Activated CD4-positive, alpha-beta T cell treated with anti-CD3 and anti-CD28 coated beads, Interleukin-2, amount 50 U/mL, for 1 hour (primary cell): ENCODE data around the gene TEP1.
A peak's percentile ranks its signal among the peaks of the same experiment; 100 is the strongest.
"Not testable (repeated sequence)": the region's sequence is repeated elsewhere in the genome, so short reads cannot be mapped to it uniquely, and the experiment has no call there.

Source experiments
- DNase-seq: peaks from one replicate; pipeline ENCODE4 v3.0.0-alpha.2; 2020

TEP1 gene

DNA sequence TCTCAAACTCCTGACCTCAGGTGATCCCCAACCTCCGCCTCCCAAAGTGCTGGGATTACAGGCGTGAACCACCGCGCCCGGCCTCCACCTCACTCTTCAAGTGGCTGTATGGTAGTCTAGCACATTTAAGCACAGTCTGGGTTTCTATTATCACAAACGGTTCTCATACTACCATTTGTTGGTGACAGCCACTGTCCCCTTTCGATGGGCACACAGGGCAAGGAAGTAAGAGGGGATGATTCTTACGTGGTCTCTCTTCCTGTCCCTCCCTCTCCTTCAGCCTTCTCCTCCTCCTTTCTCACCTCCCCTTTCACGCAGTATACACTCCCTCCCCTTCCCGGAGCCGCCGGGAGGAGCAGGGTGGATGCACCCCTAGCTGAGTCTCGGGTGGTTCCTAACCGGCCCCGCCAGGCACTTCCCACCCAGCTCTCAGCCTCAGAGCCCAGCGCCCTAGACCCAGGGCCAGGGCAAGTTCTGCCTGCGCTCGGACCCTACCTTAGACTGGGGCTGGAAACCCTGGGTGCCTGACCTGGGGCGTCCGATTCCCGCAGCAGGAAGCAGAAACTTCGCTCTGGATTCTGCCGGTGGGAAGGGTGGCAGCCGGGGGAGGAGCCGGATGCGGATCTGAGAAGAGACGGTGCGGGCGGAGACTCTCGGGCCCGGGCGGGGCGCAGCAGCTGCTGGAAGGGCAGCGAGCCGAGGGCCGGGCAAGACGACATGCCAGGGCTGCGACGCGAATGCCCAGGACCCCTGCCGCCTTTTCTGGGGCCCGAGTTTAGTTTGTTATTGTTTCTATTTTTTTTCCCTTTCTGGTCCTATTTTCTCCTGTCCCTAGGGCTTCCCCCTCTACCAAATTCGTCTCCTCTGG, at the start of gene TEP1:
TSS of gene TEP1 (minus strand) at position 626 of the 868 bp plus-strand sequence. CDS start 5,062 bp downstream, outside the sequence.
- peak; percentile 64 for DNase-seq

DNA sequence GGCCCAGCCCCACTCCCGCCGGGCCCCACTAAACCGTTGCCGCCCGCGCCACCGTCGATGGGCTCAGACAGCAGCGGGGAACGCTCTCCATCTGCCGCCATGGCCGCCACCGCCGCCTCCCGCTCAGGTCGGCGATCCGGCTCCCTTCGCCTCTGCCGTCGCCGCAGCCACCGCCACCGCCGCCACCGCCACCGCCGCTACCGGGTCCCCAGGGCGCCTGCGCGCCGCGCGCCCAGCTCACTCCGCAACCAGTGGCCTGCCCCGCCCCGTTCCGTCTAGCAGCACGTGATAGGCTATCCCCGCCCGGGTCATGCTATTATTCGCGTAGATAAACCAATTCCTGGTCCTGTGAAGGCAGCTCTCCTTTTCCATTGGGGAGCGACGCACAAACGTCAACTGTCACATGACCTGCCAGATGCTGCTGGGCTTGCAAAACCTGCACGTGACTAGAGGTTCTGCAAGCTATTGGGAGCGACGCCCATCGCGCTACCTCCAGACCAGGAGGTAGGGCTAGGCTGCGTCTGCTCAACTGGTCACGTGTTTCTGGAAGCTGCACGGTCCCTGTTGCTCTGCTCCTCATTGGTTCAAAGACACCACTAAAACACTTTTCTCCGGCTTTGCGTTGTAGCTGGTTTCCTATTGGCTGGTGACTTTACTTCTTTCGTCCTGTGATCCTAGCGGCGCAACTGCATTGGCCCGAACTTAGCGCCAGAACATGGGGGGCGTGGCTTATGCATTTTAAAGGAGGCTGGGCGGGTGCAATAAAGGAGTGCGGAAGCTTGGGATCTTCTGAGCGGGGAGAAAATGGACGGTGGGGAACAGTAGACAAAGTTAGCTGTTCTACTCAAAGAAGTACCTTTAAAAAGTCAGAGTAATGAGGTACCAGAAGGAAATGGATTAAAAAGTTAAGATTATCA, 48.2 kb upstream of the TEP1 start, which contains the start of gene PIP4P1:
TSS of gene PIP4P1 (minus strand) at position 210 of the 917 bp plus-strand sequence. CDS start at position 101, 109 bp downstream.
- peak; percentile 97 for DNase-seq

- peak; percentile 63 for DNase-seq
These were observed 47.3 kb upstream of the TEP1 start for GRCh38 chr14:20460458-20461224.

DNA sequence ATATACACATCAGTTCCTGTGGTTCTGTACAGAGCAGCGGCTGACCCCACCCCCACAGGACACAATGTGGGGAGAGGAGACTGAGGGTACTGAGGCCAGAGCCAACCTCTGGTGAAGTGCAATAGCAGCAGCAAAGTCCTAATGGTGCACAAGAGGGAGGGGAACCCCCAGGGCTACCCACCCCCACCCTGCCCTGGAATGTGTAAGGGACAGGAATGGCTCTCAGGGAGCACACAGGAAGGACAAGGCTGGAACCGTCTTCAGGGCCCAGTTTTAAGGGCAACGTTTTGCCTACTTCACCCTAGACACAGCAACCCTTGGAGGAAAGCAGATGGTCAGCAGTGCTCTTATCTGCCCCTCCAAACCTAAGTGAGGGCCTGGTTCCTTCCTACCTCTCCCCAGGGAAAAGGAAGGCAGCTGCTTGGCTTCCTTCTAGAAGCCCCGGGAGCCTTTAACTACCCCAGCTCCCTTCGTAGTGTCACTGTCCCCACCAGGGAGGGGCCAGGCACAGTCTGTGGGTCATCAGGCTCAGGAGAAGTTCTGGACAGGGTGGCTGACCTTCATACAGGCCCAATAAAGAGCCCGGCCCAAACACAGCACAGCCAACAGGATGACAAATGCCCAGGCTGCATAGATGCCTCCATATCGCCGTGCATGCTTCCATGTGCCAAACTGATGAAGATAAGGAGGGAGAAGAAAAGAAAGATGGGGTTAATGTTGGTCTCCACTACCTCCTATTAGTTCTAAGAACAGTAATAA, 44.9 kb upstream of the TEP1 start:
- no peak for DNase-seq

- DNase-seq, result no peak
These were observed 43.7 kb upstream of the TEP1 start for GRCh38 chr14:20456971-20457370.

DNA sequence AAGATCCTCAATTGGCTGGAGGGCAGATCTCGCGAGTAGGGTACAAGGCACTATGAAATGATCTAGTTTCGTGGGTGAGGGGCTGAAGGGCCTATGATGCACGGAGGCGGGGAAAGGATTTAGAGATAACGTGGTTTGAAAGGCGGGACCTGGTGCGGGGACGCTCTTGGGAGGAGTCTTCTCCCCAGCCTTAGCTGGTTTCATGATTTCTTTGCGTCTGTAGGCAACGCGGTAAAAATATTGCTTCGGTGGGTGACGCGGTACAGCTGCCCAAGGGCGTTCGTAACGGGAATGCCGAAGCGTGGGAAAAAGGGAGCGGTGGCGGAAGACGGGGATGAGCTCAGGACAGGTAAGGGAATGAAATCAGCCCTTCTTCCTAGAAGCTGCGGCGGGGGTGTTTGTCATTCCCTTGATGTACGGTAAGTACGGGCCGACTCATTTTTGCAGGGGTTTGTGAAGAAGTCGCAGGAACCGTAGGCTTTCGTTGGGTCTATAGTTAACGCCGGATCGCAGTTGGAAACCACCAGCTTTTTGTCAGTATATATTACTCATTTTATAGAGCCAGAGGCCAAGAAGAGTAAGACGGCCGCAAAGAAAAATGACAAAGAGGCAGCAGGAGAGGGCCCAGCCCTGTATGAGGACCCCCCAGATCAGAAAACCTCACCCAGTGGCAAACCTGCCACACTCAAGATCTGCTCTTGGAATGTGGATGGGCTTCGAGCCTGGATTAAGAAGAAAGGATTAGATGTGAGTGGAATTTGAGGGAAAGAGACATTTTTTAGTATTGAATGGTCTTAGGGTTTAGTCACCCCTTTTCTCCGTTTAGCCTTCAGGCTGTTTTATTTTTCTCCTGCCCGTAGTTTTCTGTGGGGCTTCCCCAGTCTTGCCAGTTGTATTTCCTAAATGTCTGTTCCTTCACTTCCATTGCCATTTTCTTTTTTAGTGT, 42.3 kb upstream of the TEP1 start:
- no peak for DNase-seq

GRCh38 chr14:20454516-20455354, 41.4 kb upstream of the TEP1 start, which contains the start of the genes APEX1 and OSGEP:
TSS of gene APEX1 (plus strand) at chr14:20455226. CDS start at chr14:20455646, 420 bp downstream.
TSS of gene OSGEP (minus strand) at chr14:20454812. CDS start at chr14:20454683, 129 bp downstream.
- peak; percentile 97 for DNase-seq

DNA sequence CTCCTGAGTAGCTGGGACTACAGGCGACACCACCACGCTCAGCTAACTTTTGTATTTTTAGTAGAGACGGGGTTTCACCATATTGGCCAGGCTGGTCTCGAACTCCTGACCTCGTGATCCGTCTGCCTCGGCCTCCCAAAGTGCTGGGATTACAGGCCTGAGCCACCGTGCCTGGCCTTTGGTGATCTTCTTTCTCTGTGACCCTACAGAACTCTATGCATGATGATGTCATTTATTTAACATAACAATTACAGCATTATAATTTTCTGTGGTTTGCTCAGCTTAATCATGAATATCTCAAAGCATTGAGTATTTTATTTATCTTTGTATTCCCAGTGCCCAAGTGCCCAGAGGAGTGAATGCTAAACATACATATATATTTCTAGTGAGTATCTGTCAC, 39.5 kb upstream of the TEP1 start:
- DNase-seq, result not testable (repeated sequence)

DNA sequence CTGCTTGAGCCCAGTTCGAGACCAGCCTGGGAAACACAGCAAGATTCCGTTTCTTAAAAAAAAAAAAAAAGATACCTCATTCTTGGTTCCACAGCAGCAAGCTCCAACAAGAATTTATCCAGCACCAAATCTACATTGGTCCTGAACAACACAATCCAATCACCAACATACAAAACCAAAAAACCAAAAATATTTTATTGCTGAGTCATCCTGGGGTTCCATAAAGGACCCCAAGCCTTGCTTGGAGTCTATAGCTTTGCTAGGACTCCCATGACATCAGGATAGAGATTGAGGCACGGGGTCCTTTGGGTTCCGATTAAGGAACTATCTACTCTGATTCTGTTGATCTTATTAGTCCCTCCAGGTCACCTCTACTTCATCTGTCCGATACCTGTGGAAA, 33.6 kb upstream of the TEP1 start:
- no peak for DNase-seq

DNA sequence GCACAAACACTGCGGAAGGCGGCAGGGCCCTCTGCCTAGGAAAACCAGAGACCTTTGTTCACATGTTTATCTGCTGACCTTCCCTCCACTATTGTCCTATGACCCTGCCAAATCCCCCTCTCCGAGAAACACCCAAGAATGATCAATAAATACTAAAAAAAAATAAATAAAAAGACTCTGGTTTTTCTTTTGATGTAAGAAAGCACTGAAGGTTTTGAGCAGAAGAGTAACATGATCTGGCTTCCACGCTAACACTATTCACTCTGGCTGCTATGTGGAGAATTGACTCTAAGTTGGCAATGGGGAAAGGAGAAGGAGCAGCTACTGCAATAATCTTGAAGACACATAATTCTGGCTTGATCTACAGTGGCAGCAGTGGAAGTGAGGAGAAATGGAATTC, 30.3 kb upstream of the TEP1 start:
- DNase-seq, result not testable (repeated sequence)

DNA sequence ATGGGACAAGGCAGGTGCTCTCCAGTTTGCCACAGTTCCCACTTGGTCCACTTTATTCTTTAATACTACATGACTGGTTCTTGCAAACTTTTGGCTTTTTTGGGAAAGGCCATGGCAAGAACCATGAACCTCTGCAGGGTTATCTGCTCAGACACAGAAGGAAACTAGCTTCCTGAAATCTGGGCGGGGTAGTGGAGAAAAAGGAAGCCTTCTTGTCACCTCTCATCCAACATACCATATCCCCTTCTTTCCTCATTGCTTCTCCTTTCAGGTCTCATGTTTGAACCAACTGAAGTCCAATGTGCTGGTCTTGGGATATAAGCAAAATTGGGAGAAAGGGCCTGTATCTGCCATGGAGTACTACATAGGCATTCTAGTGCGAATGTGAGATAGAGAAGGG, 28.2 kb upstream of the TEP1 start:
- DNase-seq, result no peak

GRCh38 chr14:20440882-20441281, 27.6 kb upstream of the TEP1 start:
- no peak for DNase-seq

DNA sequence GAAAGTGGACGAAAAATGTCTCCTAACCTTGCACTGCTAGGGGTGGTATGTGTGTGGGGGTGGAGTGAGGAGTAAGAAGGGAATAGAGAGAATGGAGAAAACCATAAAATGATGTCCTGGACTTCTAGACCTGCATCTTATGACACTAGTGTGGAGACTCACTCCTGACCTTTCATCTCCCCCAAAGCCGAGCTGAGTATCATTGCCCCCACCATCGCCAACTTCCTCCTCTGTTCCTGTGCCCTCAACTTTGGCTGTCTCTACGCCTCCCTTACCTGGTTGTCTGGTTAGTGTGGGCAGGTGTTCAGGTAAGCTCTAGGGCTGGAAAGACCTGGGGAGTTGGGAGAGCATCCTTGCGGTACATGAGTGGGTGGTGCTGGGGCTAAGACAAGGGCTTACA, 27.2 kb upstream of the TEP1 start:
- DNase-seq, result no peak

DNA sequence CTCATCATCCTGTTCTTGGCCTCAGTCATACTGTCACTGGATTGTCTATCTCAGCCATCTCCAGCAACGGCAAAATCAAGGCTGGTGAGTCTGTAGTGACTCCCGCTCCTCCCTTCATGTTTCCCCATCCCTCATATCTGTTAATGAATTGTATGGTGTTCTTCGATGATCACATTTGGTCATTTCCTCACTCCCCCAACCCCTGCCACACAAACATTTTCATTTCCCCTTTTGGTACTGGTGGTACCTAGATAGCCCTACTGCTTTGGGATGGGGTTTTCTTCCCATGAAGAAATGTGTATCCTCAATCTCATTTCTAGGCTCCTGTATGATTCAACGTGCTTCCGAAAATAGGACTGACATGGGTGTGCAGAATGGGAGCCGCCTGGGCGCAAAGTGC, 25.4 kb upstream of the TEP1 start:
- DNase-seq, result no peak

DNA sequence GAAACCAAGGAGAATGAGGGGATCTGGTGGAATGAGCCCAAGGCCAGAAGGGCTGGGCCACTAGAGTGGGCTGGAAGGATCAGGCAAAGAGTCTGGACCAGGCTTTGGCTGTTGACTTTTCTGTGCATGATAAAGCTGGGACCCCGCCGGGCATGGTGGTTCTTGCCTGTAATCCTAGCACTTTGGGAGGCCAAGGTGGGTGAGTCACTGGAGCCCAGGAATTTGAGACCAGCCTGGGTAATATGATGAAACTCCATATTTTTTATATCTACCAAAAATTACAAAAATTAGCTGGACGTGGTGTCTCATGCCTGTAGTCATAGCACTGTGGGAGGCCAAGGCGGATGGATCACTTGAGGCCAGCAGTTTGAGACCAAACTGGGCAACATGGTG, 23.1 kb upstream of the TEP1 start:
- no peak for DNase-seq

DNA sequence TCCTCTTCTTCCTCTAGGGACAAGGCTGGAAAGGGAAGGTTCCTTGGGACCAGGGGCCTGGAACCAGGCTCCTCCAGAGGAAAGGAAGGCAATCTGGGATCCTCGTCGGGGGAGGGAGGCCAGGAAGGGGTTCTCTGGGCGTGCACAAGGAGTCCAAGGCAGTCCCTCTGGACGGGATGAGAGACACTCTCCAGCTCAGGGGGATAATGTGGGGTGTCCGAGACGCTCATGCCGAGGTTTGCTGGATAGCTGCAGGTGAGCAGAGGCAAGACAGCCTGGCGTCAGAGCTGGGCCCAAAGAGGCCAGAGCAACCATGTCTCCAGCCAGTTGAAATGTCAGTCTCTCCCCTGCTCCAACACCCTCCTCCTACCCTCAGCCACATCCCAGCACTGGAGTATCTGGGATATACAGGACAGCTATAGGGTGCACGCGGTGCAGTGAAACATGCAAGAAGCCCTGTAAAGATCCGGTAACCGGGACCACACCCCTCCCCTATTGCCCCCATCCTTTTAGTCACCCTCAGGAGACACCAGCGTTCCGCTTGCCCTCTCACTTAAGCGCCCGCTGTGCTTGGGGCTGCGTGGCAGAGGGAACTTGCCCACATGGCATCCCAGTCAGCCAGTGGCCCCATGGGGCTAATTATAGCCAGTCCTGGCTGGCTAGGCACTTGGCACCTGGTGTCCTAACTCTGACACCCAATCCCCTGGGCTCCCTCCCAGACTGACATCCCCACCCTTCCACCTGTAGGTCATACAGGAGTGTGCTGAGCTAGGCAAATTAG, 22.5 kb upstream of the TEP1 start, which contains the start of gene KLHL33:
TSS of gene KLHL33 (minus strand) at position 585 of the 781 bp plus-strand sequence. CDS start at position 230, 355 bp downstream.
- no peak for DNase-seq

- no peak for DNase-seq
These were observed 21.6 kb upstream of the TEP1 start for GRCh38 chr14:20434701-20435581.
